ENCODE results near the gene RC3H1. TPM values are rescaled to one million over a fixed set of nuclear protein-coding genes. Genes with fewer than 3 reads are reported as not detected.

Gene RC3H1
- total and polyA plus RNA-seq, 2 of the 8 experiments (the other 6 are each of a cell fraction or from before 2014, with no cell fraction given), result 7.4 to 32.2 TPM

GRCh38 chr1:174036204-174036603 lies 14.0 kb upstream of the RC3H1 start (continued):
- TF ChIP-seq CHD7 (IDR thresholded peaks at IDR 0.05; ENCODE audit: insufficient replicate concordance, low read length), result no peak
- no peak for TF ChIP-seq CHD1 (IDR thresholded peaks at IDR 0.05; ENCODE audit: low read depth, low read length)
- TF ChIP-seq SIN3A (conservative IDR thresholded peaks at IDR 0.05 in 1 of 2, IDR thresholded peaks at IDR 0.05 in 1 of 2; ENCODE audit: low read depth in 1 of 2, low read length in 2 of 2), result no peak
- TF ChIP-seq EP300 (IDR thresholded peaks at IDR 0.05; ENCODE audit: borderline replicate concordance in 1 of 2, low read depth in 2 of 2, low read length in 2 of 2), result no peak
- no peak for TF ChIP-seq TBP (IDR thresholded peaks at IDR 0.05; ENCODE audit: low read depth, low read length)
- no peak for TF ChIP-seq SP2 (IDR thresholded peaks at IDR 0.05; ENCODE audit: low read length)
- no peak for TF ChIP-seq EZH2 (IDR thresholded peaks at IDR 0.05; ENCODE audit: low read depth, low read length, severe bottlenecking)
- no peak for TF ChIP-seq EGR1 (IDR thresholded peaks at IDR 0.05; ENCODE audit: borderline replicate concordance, low read depth, low read length)

Data from H1 (cell line).